Kidney glomerular epithelial cell (primary cell): Measurements from ENCODE around the gene LRMDA.
"Not testable (repeated sequence)": the region's sequence is repeated elsewhere in the genome, so short reads cannot be mapped to it uniquely, and the experiment has no call there.

Experiments
- DNase-seq: peaks from one replicate; lab custom pipeline; 2025; lab: John Stamatoyannopoulos, UW

Gene LRMDA

DNA sequence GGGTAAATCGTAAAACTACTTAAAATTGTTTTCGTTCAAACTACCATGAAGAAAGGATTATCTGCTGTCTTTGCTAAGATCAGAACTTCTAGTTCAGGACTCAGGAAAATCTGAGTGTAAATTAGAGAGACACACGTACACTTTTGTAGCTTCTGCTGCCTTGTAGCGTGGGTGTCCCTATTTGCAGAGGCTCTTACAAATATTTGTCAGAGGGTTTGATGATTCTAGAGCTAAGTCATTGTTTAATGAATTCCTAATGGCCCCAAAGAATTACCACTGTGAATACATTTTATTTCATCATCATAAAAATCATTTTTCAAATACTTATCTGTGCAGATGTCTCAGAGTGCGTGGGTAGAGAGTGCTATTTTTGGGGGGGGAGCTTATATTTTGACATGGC, 314.9 kb downstream of the LRMDA start:
- DNase-seq, result no peak

DNA sequence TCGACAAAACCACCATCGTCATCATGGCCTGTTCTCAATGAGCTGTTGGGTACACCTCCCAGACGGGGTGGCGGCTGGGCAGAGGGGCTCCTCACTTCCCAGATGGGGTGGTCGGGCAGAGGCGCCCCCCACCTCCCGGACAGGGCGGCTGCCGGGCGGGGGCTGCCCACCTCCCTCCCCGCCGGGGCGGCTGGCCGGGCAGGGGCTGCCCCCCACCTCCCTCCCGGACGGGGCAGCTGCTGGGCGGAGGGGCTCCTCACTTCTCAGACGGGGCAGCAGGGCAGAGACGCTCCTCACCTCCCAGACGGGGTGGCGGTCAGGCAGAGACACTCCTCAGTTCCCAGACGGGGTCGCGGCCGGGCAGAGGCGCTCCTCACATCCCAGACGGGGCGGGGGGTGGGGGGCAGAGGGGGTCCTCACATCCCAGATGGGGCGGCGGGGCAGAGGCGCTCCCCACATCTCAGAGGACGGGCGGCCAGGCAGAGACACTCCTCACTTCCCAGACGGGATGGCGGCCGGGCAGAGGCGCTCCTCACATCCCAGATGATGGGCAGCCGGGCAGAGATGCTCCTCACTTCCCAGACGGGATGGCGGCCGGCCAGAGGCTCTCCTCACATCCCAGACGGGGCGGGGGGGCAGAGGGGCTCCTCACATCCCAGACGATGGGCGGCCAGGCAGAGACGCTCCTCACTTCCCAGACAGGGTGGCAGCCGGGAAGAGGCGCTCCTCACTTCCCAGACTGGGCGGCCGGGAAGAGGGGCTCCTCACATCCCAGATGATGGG, 318.9 kb downstream of the LRMDA start:
- DNase-seq, result not testable (repeated sequence)

DNA sequence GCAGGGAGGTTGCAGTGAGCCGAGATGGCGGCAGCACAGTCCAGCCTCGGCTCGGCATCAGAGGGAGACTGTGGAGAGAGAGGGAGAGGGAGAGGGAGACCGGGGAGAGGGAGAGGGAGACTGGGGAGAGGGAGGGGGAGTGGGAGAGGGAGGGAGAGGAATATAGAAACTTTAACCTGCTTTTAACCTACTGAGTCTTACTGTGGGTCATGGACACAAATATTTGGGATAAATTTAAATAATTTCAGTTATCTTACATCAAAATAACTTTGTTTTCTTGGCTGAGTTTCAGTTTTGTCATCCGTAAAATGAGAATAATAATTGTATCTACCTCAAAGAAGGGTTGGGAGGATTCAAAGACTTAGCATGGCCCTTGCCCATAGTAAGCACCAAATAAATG, 319.8 kb downstream of the LRMDA start:
- DNase-seq, result no peak

DNA sequence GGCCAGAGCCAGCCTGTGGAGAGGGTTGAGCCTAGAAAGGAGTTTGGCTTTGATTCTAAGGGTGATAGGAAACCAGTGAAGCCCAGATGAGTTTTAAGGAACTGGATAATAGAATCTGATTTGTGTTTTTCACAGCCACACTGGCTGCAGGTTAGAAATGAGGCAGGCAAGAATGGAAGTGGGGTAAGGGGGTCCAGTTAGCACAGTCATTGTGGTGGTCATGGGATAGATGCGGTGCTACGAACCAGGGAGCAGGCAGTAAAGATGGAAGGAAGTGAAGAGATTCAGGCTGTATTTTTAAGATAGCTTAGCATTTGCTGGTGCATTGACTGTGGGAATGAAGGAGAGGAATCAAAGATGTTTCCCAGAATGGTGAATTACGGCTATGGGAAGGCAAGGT, 322.2 kb downstream of the LRMDA start:
- no peak for DNase-seq

DNA sequence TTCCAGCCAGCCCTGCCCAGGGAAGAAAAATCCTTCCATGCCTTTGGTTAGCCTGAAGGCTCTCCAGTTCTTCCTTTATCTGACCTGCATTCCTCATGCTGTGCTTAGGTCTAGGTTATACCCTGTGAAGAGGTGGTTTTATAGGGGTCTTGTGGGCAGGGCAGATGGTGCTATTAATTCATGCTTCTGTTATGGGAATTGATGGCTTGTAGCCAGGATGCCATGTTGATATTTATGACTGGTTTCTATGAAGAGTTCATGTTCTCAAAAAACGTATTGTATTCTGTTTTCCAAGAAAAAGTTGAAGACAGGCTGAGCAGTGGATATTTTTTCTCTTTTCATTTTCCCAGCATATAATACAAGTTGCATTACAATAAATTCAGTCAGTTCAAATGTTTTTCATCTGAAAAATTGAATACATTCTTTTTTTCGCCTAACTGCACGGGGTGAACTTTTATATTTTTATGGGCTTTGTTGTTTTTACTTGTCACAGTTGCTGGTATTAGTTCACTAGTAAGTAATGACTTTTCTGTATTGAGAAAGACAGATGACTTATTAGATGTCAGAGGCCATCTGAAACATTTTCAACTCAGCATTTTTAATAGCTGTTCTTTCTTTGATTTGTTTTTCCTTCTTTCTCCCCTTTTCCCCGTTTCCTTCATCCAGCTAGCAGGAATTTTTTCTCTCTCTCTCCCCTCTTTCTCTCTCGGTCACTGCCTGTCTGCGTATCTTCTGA, 322.8 kb downstream of the LRMDA start:
- no peak for DNase-seq

DNA sequence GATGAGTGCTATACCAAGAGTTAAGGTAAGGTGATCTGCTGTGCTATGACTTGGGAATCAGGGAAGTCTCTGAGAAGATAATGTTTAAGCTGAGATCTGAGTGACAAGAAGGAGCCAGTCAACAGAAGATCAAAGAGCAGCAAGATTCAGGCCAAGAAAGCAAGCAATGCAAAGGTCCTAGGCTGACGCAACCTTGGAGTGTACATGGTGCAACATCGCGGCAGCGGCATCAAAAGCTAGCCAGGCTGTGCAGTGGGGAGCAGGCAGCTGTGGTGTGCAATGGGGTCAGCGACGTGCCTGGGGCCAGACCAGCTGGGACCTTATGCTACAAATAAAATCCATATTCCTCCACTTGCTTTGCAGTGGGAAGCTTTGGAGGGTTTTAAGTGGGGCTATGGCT, 324.1 kb downstream of the LRMDA start:
- no peak for DNase-seq

DNA sequence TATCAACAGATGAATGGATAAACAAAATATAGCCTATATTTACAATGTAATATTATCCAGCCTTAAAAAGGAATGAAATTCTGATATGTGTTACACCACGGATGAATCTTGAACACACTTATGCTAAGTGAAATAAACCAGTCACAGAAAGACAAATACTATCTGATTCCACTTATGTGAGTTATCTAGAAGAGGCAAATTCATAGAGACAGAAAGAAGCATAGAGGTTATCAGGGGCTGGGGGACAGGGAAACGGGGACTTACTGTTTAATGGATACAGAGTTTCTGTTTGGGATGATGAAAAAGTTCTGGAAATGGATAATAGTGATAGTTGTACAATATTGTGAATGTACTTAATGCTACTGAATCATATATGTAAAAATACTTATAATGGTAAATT, 329.9 kb downstream of the LRMDA start:
- DNase-seq, result no peak

DNA sequence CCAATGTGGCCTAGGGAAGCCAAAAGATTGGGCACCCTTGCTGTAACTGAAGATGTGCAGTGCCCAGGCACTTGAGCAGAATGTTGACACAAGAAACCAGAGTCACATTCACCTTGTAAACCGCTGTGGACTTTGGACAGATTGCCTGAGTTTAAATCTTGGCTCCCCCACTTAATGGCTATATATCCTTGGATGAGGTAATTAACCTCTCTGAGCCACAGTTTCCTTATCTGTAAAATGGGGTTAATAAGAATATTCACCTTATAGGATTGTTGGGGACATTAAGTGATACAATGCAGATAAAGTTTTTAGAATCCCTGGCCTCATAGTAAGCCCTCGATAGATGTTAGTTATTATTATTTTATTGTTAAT, 331.0 kb downstream of the LRMDA start:
- DNase-seq, result no peak

DNA sequence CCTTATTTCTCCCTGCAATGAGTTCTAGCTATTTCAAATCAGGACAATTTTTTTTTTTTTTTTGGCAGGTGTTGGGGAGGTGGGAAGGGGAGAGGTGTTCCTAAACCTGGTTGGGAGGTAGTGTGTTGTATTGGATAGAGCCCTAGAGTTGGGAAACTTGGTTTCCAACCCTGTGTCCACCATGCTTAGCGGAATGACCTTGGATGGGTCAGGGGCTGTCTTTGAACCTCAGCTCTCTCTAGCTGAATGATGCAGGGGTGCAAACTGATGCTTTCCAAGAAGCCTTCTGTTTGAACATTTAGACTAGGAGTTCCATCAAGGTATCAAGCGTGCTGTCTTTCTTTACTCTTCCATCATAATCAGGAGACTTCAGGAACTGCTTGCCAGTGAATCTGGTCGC, 332.2 kb downstream of the LRMDA start:
- DNase-seq, result no peak

DNA sequence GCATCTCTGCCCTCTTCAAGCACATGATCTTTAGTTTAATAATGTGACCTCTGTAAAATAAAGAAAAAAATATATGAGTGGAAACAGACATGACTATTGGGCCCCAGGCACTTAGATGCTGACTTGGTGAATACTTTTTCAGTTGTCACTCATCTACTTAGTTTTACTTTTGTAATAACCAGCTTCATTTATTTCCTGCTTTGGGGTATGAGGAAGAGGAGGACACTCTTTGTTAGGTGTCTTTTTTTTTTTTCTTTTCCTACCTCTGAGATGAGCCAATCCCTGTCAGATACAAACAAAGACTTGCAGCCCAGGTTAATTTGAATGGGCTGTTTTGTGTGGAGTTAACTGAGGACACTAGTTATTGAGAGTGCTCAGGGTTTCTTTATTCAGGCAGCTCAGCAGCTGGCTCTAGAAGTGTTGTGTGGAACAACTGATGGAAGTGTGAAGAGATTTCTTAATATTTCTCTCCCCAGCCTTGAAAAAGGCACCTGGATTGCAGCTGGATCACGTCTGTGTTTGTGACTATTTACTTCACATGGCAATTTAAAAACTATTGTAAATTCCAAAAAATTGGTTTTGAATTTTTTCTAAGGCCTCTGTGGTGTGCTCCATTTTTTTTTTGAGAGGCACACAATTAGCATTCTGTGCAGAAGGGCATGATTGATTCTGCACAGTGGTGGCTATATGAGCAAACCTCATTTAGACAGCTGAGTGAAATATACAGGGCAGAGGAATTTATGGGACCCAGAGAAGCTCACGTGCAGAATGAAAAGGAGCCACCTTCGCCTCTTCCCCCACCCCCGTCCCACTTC, 333.8 kb downstream of the LRMDA start:
- DNase-seq, result no peak

DNA sequence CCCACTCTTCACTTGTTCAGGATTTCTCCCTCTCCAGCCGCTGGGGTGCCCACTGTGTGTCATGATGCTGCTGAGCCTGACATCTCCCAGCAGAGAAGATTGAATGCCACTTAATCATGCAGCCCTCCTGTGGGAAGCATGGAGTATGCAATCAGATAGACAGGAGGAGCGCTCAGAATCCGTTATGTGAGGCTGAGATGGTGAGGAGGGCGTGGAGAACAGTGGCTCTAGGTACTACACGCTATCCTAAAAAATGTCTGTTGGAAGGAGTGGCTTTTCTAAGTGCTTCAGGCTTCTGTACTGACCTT, 334.3 kb downstream of the LRMDA start:
- no peak for DNase-seq

DNA sequence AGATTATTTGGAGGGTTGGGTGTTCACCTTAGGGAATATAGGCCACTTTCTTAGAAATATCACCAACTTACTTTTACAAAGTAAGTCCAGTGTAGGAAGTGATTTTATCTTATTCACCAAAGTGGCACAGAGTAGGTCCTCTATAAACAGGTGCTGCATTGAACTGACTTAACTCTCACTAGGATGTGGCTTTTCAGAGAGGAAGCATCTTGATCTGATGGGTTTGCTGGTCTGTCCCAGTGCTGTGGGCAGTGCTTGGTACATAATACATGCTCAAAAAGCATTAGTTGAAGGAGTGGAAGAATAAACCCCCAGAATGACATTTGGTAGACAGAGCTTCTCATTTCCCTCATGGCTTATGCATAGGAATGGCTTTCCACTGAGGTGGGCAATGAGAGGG, 334.7 kb downstream of the LRMDA start:
- DNase-seq, result no peak

DNA sequence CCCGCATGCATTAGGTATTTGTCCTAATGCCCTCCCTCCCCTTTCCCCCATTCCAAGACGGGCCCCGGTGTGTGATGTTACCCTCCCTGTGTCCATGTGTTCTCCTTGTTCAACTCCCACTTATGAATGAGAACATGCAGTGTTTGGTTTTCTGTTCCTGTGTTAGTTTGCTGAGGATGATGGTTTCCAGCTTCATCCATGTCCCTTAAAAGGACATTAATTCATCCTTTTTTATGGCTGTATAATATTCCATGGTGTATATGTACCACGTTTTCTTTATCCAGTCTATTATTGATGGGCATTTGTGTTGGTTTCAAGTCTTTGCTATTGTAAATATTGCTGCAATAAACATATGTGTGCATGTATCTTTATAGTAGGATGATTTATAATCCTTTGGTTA, 335.3 kb downstream of the LRMDA start:
- DNase-seq, result not testable (repeated sequence)

DNA sequence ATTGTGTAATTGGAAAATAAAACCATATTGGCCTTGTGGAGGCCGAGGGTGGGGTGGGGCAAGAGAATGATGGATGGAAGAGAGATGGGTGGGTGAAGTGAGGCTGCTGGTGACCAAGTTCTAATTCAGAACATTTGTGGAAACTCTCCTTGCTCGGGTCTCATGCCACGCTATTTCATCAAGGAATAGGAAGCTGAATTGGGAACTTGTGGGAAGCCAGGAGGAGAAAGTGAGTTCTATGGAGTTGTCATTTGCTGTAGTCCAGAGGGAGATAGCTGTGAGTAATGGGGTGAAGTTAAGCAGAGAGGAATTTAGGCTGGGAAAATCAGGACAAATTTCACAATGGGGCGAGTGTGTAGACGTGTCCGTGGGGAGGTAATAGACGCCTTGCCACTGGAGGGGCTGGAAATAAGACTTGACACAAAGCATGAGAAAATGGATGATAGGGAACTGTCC, 339.2 kb downstream of the LRMDA start:
- DNase-seq, result no peak

DNA sequence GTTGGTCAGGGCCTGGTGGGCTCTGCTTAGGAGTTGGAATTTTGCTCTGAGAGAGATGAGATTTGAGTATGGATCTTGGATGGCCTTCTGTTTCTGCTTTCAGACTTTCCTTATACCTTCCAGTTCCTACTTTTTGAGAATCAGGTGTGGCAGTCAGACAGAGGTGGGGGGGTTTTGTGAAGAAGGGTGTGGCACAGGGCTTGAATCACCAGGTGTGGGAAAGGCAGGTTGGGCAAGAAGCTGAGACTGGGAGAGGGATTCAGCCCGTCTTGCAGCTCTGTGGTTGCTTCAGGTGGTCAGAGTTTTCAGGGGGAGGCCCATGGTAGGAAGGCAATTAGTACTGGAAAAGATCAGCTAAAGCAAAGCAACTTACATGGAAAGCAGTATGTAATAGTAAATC, 340.2 kb downstream of the LRMDA start:
- DNase-seq, result no peak

DNA sequence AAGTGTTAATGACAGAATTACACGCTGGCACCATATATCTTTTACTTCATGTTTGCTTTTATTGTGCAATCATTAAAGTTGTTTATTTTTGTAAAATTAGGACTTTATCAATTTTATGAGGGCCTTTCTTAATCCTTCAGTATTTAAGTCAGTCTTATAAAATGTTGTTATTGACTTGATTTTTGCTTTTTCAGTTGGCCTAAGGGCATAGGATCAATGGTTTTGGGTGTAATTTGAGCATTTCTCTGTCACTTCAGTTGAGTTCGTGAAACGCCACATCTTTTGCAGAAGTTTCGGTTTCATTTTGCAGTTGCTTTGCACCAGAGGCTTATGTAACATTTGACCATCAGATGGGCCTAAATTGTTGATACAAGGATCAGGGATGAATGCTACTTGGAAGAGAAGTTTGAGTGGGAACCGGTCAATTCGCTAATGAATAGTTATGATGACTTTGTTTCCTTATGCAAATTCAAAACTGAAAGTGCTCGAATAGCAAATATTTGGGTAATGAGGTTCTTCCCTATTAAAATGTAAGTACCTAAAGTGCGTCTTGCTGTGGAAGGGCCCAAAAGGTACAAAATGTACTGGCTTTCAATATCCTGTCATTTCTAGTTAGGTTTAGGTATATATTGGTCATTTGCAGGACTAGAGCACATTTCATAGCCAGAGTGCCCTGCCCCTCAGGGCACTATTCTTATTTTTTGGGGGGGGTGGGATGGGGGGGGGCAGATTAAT, 340.9 kb downstream of the LRMDA start:
- DNase-seq, result no peak

DNA sequence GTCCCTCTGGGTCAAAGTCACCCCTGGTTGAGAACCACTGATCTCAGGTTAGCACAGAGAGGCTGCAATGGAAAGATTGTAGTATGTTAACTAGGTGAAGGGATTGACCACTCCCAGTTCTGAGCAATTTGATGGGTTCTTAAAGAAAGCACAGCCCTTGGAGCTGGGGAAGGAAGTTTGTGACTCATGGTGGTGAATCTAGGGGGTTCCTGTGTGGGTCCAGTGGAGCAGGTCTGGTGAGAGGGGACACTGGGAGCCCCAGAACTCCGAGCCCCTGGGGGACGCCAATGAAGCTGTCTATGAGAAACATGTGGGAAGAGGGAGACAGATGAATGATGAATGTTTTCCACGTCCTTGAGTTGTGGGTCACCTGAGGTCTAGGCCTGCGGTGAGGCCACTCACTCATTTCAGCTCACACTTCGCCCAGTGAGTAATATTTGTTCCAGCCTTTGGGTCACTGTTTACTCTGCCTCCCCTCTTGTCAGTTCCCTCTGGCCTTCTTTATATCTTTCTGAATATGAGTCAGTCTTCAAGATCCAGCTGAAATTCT, 341.9 kb downstream of the LRMDA start:
- peak; percentile 96 for DNase-seq

DNA sequence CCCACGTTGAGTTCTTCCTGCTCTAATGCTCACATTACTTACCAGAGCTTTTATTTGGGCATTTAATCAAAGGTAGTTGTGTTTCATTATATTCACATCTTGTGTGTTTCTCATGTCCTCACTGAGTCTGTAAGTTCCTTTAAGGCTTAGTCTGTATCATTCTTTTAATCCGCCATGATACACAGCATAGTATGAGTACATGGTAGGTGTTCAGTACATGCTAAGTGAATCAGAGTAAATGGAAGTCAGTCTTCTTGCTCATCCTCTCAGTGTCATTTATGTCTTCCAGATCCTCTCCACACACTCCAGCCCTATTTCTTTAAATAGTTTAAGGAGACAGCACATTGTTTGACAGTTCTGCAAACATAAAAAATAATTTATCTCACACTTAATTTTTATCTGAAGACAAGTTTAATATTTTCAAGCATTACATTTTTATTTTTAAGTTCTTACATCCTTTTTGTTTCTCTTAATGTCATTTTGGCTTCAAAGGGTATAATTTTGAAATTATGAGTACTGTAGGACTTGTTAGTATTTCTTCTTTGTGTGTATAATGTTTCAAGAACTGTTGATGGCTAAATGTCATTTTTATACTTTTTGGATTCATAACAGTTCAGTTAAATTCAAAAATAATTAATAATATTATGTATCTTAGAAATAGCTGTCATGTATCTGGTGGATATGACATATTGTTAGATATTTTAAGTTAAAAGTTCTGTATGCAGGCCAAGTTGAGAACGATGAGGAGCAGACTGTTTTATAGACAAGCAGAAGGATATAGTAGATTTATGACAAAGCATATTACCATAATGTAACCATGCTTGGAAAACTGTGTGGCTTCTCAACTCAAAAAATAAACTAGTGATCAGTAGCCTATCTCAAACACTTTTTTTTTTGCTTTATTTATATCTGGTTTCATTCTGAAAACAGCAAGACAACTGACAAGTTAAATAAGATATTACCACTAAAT, 342.7 kb downstream of the LRMDA start:
- DNase-seq, result no peak

DNA sequence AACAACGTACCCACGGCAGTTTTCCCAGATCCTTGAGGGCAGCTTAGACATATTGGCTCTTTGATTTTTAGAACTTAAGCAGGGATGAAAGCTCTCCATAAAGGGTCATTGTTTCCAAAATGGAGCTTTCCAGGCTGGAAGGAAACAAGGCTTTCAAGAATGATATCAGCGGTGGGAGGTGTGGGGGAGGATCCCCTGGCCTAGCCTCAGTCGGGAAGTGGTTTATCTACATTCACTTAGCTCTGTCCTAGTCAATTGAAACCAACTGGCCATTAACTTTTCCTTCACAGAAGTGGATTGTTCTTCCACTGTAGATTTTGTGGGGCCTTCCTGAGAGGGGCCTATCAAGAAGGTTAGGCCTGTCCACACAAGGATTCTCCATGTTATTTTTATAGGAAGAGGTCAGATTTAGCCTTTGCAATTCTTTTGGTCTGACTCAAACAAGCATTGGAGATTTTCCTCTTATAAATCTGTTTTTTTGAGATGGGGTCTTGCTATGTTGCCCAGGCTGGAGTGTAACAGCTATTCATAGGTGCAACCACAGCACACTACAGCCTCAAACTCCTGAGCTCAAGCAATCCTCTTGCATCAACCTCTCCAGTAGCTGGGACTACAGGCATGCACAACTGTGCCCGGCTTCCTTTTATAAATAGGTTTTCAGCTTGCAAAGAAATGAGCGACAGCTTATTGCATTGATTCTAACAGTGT, 343.5 kb downstream of the LRMDA start:
- no peak for DNase-seq
